ENCODE results near the gene CHMP4B. TPM values are rescaled to one million over a fixed set of nuclear protein-coding genes. Genes with fewer than 3 reads are reported as not detected.

CHMP4B gene
- total RNA-seq, 1 experiment from 2014 or later = 77.6 TPM

GRCh38 chr20:33814238-33814712 lies 3.1 kb downstream of the CHMP4B start:
- peaks cover 19% of the 10 kb centered on the region for H3K4me1 Mint-ChIP-seq (ENCODE audit: insufficient read depth, unreplicated experiment)
- no TSS peak for BruUV-seq (replicated peaks)
- DNase-seq (ENCODE audit: unreplicated experiment) = no peak
- H3K9me3 Mint-ChIP-seq (ENCODE audit: unreplicated experiment) = no peaks in the 10 kb centered on the region
- POLR2A ChIA-PET = interaction anchor here (1.4 to 6.2 kb wide), 5 partner anchors 17 to 298 kb away, joined by 5 to 122 read pairs (median 51); partner anchors contain the start of genes EIF2S2 and RALY
- no peak overlapping the region for H3K27ac Mint-ChIP-seq (ENCODE audit: low read depth, unreplicated experiment)
- CTCF ChIA-PET = interaction anchor here (0.6 to 3.6 kb wide), 6 partner anchors 13 to 254 kb away, joined by 3 to 14 read pairs (median 4); no protein-coding TSS in a partner anchor
- TF ChIP-seq CTCF (IDR thresholded peaks at IDR 0.05; ENCODE audit: unreplicated experiment) = no peak
- no peak overlapping the region for H3K4me3 Mint-ChIP-seq (ENCODE audit: unreplicated experiment)
- H3K27me3 Mint-ChIP-seq (ENCODE audit: insufficient read depth, unreplicated experiment) = no peaks in the 10 kb centered on the region
- peaks cover 37% of the 10 kb centered on the region for H3K36me3 Mint-ChIP-seq (ENCODE audit: insufficient read depth, unreplicated experiment)
- intact Hi-C loops (cut with micrococcal nuclease) = loop anchor here (5.0 to 10.0 kb wide), 2 partner anchors 82 to 129 kb away; partner anchors contain the start of genes E2F1 and ZNF341

- no peaks in the 10 kb centered on the region for H3K27me3 Mint-ChIP-seq (ENCODE audit: insufficient read depth, unreplicated experiment)
- no peaks in the 10 kb centered on the region for H3K9me3 Mint-ChIP-seq (ENCODE audit: unreplicated experiment)
- TF ChIP-seq CTCF (IDR thresholded peaks at IDR 0.05; ENCODE audit: unreplicated experiment) = no peak
- CTCF ChIA-PET = interaction anchor here (1.9 to 3.6 kb wide), 3 partner anchors 12 to 23 kb away, joined by 6 to 14 read pairs (median 7); no protein-coding TSS in a partner anchor
- intact Hi-C loops (cut with micrococcal nuclease) = loop anchor here (10.0 kb wide), 1 partner anchor 131 kb away; the partner anchor contains the start of gene E2F1
- POLR2A ChIA-PET = interaction anchor here (0.8 to 1.7 kb wide), 3 partner anchors 26 to 297 kb away, joined by 3 to 5 read pairs (median 4); partner anchors contain the start of gene EIF2S2
- no TSS peak for BruUV-seq (replicated peaks)
- no peak overlapping the region for H3K27ac Mint-ChIP-seq (ENCODE audit: low read depth, unreplicated experiment)
- H3K36me3 Mint-ChIP-seq (ENCODE audit: insufficient read depth, unreplicated experiment) = peaks cover 45% of the 10 kb centered on the region
- H3K4me3 Mint-ChIP-seq (ENCODE audit: unreplicated experiment) = no peak overlapping the region
- peaks cover 25% of the 10 kb centered on the region for H3K4me1 Mint-ChIP-seq (ENCODE audit: insufficient read depth, unreplicated experiment)
- DNase-seq (ENCODE audit: unreplicated experiment) = no peak
Observed at GRCh38 chr20:33815671-33816070, 4.5 kb downstream of the CHMP4B start.

- Mint-ChIP-seq H3K4me3 (ENCODE audit: unreplicated experiment) (no peak overlapping the region), H3K4me1 (ENCODE audit: insufficient read depth, unreplicated experiment) (peaks cover 25% of the 10 kb centered on the region), H3K36me3 (ENCODE audit: insufficient read depth, unreplicated experiment) (peaks cover 45% of the 10 kb centered on the region), H3K27me3 (ENCODE audit: insufficient read depth, unreplicated experiment) (no peaks in the 10 kb centered on the region), H3K9me3 (ENCODE audit: unreplicated experiment) (no peaks in the 10 kb centered on the region), H3K27ac (ENCODE audit: low read depth, unreplicated experiment) (no peak overlapping the region)
- TF ChIP-seq CTCF (IDR thresholded peaks at IDR 0.05; ENCODE audit: unreplicated experiment) = no peak
- BruUV-seq (replicated peaks) = no TSS peak
- intact Hi-C loops (cut with micrococcal nuclease) = loop anchor here (10.0 kb wide), 1 partner anchor 131 kb away; the partner anchor contains the start of gene E2F1
- no peak for DNase-seq (ENCODE audit: unreplicated experiment)
- ChIA-PET CTCF (interaction anchor here (1.9 kb wide), 1 partner anchor 24 kb away, joined by 6 read pairs; no protein-coding TSS in a partner anchor), POLR2A (interaction anchor here (0.7 to 1.7 kb wide), 2 partner anchors 14 to 26 kb away, joined by 3 to 4 read pairs; no protein-coding TSS in a partner anchor)
Observed at GRCh38 chr20:33816191-33816590, 5.0 kb downstream of the CHMP4B start.

- TF ChIP-seq CTCF (IDR thresholded peaks at IDR 0.05; ENCODE audit: unreplicated experiment) = no peak
- Mint-ChIP-seq H3K9me3 (ENCODE audit: unreplicated experiment) (no peaks in the 10 kb centered on the region), H3K27ac (ENCODE audit: low read depth, unreplicated experiment) (no peak overlapping the region), H3K4me1 (ENCODE audit: insufficient read depth, unreplicated experiment) (peaks cover 22% of the 10 kb centered on the region), H3K4me3 (ENCODE audit: unreplicated experiment) (no peak overlapping the region), H3K36me3 (ENCODE audit: insufficient read depth, unreplicated experiment) (peaks cover 33% of the 10 kb centered on the region), H3K27me3 (ENCODE audit: insufficient read depth, unreplicated experiment) (no peaks in the 10 kb centered on the region)
- ChIA-PET CTCF (interaction anchor here (0.7 to 1.9 kb wide), 2 partner anchors 25 to 253 kb away, joined by 3 to 6 read pairs; no protein-coding TSS in a partner anchor), POLR2A (interaction anchor here (1.6 kb wide), 1 partner anchor 85 kb away, joined by 3 read pairs; the partner anchor contains the start of gene ZNF341)
- no peak for DNase-seq (ENCODE audit: unreplicated experiment)
- no TSS peak for BruUV-seq (replicated peaks)
- intact Hi-C loops (cut with micrococcal nuclease) = loop anchor here (10.0 kb wide), 1 partner anchor 133 kb away; the partner anchor contains the start of gene E2F1
Observed at GRCh38 chr20:33817411-33817810, 6.3 kb downstream of the CHMP4B start.

Data from MCF 10A (cell line).